OCI-LY1 (cell line): ENCODE measurements around the gene DSTYK.
"Not testable (repeated sequence)": the region's sequence is repeated elsewhere in the genome, so short reads cannot be mapped to it uniquely, and the experiment has no call there.

Source experiments
- H2AFZ ChIP-seq: fragments of 200-600 bp; sonication (generic), shearing (Covaris generic); 2 replicates; pipeline ENCODE4 v1.6.0; 2014; ENCODE audit warnings: antibody characterized with exemption, mild to moderate bottlenecking, low read length
- H3F3A ChIP-seq: fragments of 200-600 bp; sonication (generic), shearing (Covaris generic); 2 replicates; pipeline ENCODE4 v1.6.0; 2014; ENCODE audit warnings: mild to moderate bottlenecking, antibody characterized with exemption, low read length, moderate library complexity; ENCODE audit not compliant: insufficient read depth
- H3K27ac ChIP-seq: fragments of 200-600 bp; sonication (generic); 2 replicates; pipeline ENCODE4 v1.5.1; 2014; ENCODE audit warnings: low read length, mixed run types, mild to moderate bottlenecking, low read depth; ENCODE audit not compliant: poor library complexity, severe bottlenecking
- H3K27me3 ChIP-seq: fragments of 200-600 bp; sonication (generic); 2 replicates; pipeline ENCODE4 v1.6.0; 2014; ENCODE audit warnings: antibody characterized with exemption, mild to moderate bottlenecking, low read length, moderate library complexity; ENCODE audit not compliant: insufficient read depth
- H3K36me3 ChIP-seq: fragments of 200-600 bp; sonication (generic); 2 replicates; pipeline ENCODE4 v1.6.1; 2014; ENCODE audit warnings: mild to moderate bottlenecking, antibody characterized with exemption, low read length, moderate library complexity, mixed read lengths; ENCODE audit not compliant: insufficient read depth
- H3K4me1 ChIP-seq: fragments of 200-600 bp; sonication (generic); 2 replicates; pipeline ENCODE4 v1.5.1; 2014; ENCODE audit warnings: mild to moderate bottlenecking, low read length, moderate library complexity; ENCODE audit not compliant: insufficient read depth, severe bottlenecking
- H3K4me2 ChIP-seq: fragments of 200-600 bp; sonication (generic), shearing (Covaris generic); 2 replicates; pipeline ENCODE4 v1.6.1; 2014; ENCODE audit warnings: low read length
- H3K4me3 ChIP-seq: fragments of 200-600 bp; sonication (generic); 2 replicates; pipeline ENCODE4 v1.5.1; 2014; ENCODE audit warnings: low read length, low read depth, mild to moderate bottlenecking, mixed read lengths; ENCODE audit not compliant: poor library complexity, severe bottlenecking
- H3K79me2 ChIP-seq: fragments of 200-600 bp; shearing (Covaris generic); 2 replicates; pipeline ENCODE4 v1.6.1; 2016; ENCODE audit warnings: mixed run types, low read length, mixed read lengths; ENCODE audit not compliant: insufficient read depth
- H3K9ac ChIP-seq: fragments of 200-600 bp; sonication (generic), shearing (Covaris generic); 2 replicates; pipeline ENCODE4 v1.6.1; 2014; ENCODE audit warnings: mild to moderate bottlenecking, low read length, mixed read lengths
- H3K9me2 ChIP-seq: fragments of 200-600 bp; sonication (generic), shearing (Covaris generic); 2 replicates; pipeline ENCODE4 v1.6.1; 2014; ENCODE audit warnings: low read depth, mild to moderate bottlenecking, low read length, mixed read lengths
- H3K9me3 ChIP-seq: fragments of 200-600 bp; shearing (Covaris generic); 2 replicates; pipeline ENCODE4 v1.6.1; 2014; ENCODE audit warnings: low read length, mixed read lengths
- H4K20me1 ChIP-seq: fragments of 200-600 bp; sonication (generic), shearing (Covaris generic); 2 replicates; pipeline ENCODE4 v1.6.0; 2016; ENCODE audit warnings: mild to moderate bottlenecking, low read length; ENCODE audit not compliant: insufficient read depth
- EZH2 ChIP-seq: fragments of 200-600 bp; sonication (generic), shearing (Covaris generic); IDR thresholded peaks from 2 replicates; pipeline ENCODE4 v1.8.0; 2017; ENCODE audit warnings: borderline replicate concordance, mixed run types, mild to moderate bottlenecking, antibody characterized with exemption, low read length, moderate library complexity, mixed read lengths
- TF ChIP-seq, protein P1 (sequence below): fragments of 200-600 bp; sonication (generic), shearing (Covaris generic); IDR thresholded peaks from 2 replicates; pipeline ENCODE4 v1.5.1; 2017; ENCODE audit warnings: mild to moderate bottlenecking, antibody characterized with exemption, low read length, moderate library complexity, mixed read lengths

Gene DSTYK

DNA sequence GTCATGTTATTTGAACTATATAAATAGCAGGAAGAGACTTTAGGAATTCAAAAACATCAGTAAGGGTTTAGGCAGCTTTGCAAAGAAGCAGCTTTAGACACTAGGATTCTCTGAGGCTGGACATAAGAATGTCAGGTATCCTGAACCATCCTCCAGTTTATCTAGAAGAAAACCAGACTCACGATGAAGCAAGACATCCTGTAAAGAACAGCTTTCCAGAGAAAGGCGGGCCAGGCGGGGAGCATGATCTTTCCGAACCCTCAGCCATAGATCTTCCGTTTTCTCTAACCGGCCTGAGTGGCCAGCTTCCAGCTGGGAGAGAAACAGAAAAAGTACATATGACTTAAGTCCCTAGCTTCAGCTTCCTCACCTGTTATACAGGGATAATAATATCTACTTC is 50.4 kb downstream of the DSTYK start:
- H3K9ac ChIP-seq = no peak overlapping the region
- no peak overlapping the region for H3K27ac ChIP-seq
- no peaks in the 10 kb centered on the region for H3F3A ChIP-seq
- no peaks in the 10 kb centered on the region for H3K4me1 ChIP-seq
- TF ChIP-seq, protein P1, sequence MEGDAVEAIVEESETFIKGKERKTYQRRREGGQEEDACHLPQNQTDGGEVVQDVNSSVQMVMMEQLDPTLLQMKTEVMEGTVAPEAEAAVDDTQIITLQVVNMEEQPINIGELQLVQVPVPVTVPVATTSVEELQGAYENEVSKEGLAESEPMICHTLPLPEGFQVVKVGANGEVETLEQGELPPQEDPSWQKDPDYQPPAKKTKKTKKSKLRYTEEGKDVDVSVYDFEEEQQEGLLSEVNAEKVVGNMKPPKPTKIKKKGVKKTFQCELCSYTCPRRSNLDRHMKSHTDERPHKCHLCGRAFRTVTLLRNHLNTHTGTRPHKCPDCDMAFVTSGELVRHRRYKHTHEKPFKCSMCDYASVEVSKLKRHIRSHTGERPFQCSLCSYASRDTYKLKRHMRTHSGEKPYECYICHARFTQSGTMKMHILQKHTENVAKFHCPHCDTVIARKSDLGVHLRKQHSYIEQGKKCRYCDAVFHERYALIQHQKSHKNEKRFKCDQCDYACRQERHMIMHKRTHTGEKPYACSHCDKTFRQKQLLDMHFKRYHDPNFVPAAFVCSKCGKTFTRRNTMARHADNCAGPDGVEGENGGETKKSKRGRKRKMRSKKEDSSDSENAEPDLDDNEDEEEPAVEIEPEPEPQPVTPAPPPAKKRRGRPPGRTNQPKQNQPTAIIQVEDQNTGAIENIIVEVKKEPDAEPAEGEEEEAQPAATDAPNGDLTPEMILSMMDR = no peak
- no peak for TF ChIP-seq EZH2
- no peaks in the 10 kb centered on the region for H3K79me2 ChIP-seq
- H2AFZ ChIP-seq = no peak overlapping the region
- H3K9me2 ChIP-seq = no peaks in the 10 kb centered on the region
- no peak overlapping the region for H3K4me2 ChIP-seq
- H4K20me1 ChIP-seq = no peaks in the 10 kb centered on the region
- no peak overlapping the region for H3K4me3 ChIP-seq
- no peaks in the 10 kb centered on the region for H3K27me3 ChIP-seq
- H3K9me3 ChIP-seq = peaks cover 3% of the 10 kb centered on the region; the same call in 1 of the 2 replicates
- peaks cover 56% of the 10 kb centered on the region for H3K36me3 ChIP-seq

GRCh38 chr1:205158048-205158616 is 53.4 kb downstream of the DSTYK start:
- no peak overlapping the region for H2AFZ ChIP-seq
- H3K9ac ChIP-seq = no peak overlapping the region
- peaks cover 6% of the 10 kb centered on the region; the same call in 1 of the 2 replicates for H3K9me3 ChIP-seq
- TF ChIP-seq, protein P1 = no peak
- no peak for TF ChIP-seq EZH2
- H3K27ac ChIP-seq = no peak overlapping the region
- no peaks in the 10 kb centered on the region for H4K20me1 ChIP-seq
- no peaks in the 10 kb centered on the region for H3K79me2 ChIP-seq
- H3K4me2 ChIP-seq = no peak overlapping the region
- H3K27me3 ChIP-seq = no peaks in the 10 kb centered on the region
- no peak overlapping the region for H3K4me3 ChIP-seq
- peaks cover 63% of the 10 kb centered on the region for H3K36me3 ChIP-seq
- no peaks in the 10 kb centered on the region for H3K9me2 ChIP-seq
- no peaks in the 10 kb centered on the region for H3F3A ChIP-seq
- H3K4me1 ChIP-seq = no peaks in the 10 kb centered on the region

DNA sequence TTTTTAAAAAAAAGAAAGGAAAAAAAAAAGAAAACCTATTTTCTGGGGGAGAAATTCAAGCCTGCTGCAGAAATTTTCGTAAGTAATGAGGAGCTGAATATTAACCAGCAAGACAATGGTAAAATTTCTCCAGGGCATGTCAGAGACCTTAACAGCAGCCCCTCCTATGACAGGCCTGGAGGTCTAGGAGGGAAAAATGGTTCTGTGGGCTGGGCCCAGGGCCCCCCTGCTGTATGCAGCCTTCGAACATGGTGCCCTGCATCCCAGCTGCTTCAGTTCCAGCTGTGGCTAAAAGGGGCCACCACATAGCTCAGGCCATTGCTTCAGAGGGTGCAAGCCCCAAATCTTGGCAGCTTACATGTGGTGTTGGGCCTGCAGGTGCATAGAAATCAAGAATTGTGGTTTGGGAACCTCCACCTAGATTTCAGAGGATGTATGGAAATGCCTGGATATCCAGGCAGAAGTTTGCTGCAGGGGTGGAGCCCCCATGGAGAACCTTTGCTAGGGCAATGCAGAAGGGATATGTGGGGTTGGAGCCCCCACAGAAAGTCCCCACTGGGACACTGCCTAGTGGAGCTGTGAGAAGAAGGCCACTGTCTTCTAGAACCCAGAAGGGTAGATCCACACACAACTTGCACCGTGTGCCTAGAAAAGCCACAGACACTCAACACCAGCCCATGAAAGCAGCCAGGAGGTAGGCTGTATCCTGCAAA is 55.7 kb downstream of the DSTYK start:
- not testable (repeated sequence) for H4K20me1 ChIP-seq, H3K27ac ChIP-seq, H3K9ac ChIP-seq, H3K4me2 ChIP-seq, H3K4me1 ChIP-seq, H3K27me3 ChIP-seq, H3K4me3 ChIP-seq, H2AFZ ChIP-seq, H3K9me3 ChIP-seq, H3F3A ChIP-seq, H3K9me2 ChIP-seq, H3K79me2 ChIP-seq
- peaks cover 53% of the 10 kb centered on the region for H3K36me3 ChIP-seq

DNA sequence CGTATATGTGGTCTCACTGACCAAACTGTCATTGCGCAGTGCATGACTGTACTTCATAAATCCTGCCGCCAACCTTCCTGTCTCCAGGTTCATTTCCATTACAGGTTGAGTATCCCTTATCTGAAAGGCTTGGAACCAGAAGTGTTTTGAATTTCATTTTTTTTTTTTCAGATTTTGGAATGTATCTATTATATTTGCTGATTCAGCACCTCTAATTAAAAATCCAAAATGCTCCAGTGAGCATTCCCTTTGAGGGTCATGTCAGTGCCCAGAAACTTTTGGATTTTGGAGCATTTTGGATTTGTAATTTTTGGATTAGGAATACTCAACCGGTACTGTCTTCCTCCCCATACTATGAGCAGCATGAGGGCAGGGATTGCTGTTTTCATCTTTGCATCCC is 59.0 kb downstream of the DSTYK start:
- no peaks in the 10 kb centered on the region for H3K79me2 ChIP-seq

More for the DNA sequence above, 59.0 kb downstream of the DSTYK start:
- no peak overlapping the region for H3K27ac ChIP-seq
- peaks cover 31% of the 10 kb centered on the region for H3K36me3 ChIP-seq
- H3K9ac ChIP-seq = no peak overlapping the region
- no peaks in the 10 kb centered on the region for H3K27me3 ChIP-seq
- H3K4me3 ChIP-seq = no peak overlapping the region
- no peaks in the 10 kb centered on the region for H3K9me2 ChIP-seq
- H3K9me3 ChIP-seq = peaks cover 6% of the 10 kb centered on the region; the same call in 1 of the 2 replicates
- H3K4me1 ChIP-seq = no peaks in the 10 kb centered on the region
- H4K20me1 ChIP-seq = no peaks in the 10 kb centered on the region
- no peaks in the 10 kb centered on the region for H3F3A ChIP-seq
- TF ChIP-seq, protein P1 = no peak
- no peak for TF ChIP-seq EZH2
- H2AFZ ChIP-seq = no peak overlapping the region
- no peak overlapping the region for H3K4me2 ChIP-seq
